ENCODE measurements around the gene ATG4B.
A peak's percentile ranks its signal among the peaks of the same experiment; 100 is the strongest.

Gene ATG4B

DNA sequence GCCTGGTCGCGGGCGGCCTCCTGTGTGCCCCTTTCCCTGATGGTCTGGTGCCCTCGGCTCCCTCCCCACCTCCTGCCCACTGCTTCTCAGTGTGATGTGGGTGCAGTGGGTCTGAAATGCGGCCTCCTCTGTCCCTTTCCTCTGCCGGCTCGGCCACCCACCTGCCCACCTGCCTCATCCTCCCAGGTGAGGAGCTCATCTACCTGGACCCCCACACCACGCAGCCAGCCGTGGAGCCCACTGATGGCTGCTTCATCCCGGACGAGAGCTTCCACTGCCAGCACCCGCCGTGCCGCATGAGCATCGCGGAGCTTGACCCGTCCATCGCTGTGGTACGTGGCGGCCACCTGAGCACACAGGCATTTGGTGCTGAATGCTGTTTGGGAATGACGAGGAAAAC, 30.9 kb downstream of the ATG4B start:
- no peak for DNase-seq

GRCh38 chr2:241668839-241669238, 31.3 kb downstream of the ATG4B start:
- no peak for DNase-seq

GRCh38 chr2:241670333-241671110, 33.0 kb downstream of the ATG4B start:
- DNase-seq: no peak

DNA sequence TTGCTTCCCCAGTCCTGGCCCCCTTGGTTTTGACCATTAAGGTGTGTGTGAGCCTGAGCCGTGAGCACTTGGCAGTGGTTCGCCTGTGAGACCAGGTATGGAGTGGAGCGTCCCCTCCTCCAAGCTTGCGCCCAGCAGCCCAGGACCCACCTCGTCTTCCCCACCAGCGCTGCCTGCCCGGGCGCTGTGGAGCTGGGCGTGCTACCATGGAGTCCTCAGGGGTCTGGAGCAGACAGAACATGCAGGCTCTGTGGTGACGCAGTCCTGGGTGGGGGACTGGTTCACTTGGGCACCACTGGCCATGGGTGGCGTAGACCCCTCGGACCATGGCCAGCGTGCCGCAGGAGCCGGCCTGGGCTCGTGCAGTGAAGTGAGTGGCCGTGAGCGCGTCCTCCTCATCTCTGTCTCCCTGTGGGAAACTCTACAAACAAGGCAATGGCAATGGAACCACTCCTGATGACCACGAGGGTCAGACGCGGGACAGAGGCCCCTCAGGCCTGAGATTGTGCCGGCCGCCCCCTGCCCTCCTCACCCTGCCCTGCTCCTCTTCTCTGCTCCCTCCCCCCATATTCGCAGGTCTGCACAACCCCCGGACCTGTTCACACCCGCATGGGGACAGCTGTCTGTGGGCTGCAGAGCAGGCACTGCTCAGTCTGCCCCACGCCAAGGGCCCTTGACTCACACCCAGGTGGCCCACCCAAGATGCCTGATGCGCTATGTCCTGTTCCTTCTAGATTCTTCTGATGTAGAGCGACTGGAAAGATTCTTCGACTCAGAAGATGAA, 34.2 kb downstream of the ATG4B start:
- DNase-seq: no peak

DNA sequence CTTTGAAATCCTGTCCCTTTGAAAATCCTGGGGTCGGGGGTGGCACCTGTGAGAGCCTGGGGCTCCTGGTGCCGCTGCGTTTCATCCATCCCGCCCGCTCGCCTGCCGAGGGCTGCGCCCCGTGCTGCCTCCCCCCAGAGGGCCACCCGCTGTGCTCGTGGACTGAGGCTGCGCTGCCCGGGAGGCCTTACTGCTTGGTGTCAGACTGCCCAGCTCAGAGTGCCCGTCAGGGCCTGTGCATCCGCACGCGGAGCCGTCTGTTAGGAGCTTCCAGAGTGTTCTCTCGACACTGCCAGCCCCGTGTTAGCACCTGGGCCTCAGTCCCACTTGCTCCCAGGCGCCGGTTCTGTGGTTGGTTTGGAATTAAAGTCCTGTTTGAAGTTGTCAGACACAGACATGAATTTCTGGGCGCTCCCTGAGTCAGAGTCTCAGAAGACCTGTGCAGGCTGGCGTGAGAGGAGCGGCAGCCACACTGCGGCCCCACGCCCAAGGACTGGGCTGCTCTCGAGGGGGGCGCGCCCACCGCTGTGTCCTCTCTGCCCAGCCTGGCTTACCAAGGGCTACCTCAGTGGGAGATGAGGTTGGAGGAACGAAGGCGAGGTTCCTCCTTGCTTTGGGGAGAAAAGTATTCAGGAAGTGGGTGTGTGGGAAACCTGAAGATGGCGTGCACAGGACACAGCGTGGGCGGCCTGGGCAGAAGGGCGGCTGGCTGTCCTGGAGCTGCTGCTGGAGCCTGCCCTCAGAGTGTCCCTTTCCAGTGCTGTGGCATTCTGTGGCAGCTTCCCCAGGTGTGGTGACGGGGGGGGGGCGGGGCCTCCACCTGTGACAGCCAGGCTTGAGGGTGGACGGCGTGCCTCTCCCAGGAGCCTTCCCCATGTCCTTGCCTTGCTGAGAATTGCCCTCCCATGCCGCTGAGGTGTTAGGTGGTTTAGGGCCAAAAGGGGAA, 35.0 kb downstream of the ATG4B start:
- no peak for DNase-seq

- DNase-seq: no peak
These were observed 35.7 kb downstream of the ATG4B start for GRCh38 chr2:241673189-241673663.

DNA sequence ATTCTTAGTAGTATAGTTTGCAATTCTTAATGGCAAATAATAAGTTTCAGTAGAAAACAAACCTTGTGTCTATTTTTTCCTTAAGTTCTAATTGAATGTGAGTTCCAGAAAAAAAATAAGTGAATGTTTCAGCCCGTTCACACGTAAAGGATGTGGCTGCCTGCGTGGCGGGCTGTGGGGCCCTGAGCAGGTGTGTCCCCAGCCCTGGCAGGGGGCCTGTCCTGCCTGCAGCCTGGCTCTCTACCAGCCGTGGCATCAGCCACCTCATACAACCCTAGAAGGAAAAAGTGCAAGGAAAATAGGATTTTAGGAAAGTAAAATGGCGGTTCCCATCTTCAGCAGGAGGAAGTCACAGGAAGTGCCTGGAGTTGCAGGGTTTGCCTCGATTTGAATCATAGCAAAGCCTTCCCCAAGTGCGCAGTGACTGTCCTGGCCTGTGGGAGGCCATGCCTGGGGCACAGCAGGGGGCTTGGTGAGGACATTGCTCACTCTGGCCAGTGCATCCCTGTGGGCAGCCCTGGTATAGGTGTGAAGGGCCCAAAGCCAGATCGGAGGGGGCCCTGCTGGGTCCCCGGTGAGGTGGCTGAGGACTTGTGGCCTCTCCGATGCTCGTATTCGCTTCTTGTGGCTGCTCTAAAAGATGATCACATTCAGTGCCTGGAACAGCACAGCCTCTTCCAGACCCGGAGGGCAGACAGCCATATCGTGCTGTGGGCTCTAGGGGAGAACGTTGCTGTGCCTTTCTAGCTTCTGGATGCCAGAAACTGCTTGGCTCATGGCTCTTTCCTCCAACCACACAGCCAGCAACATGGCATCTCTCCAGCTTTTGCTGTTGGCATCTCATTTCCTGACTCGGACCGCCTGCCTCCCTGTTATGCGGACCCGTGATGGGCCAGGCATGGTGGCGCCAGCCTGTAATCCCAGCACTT, 36.6 kb downstream of the ATG4B start:
- no peak for DNase-seq

- DNase-seq: no peak
These were observed 38.4 kb downstream of the ATG4B start for GRCh38 chr2:241675885-241676284.

- DNase-seq: no peak
These were observed 39.2 kb downstream of the ATG4B start for GRCh38 chr2:241676665-241677064.

DNA sequence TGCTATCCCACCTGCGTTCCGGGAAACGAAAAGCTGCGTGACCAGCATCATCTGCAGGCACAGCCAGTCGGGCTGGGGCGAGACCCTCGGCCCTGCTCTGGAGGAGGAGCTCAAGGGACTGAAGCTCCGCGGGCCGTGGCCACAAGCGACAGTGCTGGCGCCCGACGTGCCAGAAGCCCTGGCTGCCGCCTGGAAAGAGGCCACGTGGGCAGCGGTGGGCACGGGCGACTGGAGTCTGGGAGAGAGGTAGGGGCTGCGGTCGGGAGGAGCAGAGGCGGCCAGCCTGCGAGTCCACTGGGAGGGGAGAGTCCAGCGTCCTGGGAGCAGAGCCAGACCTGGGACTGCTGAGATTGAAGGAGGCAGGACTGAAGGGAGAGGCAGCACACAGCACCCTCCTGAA, 39.9 kb downstream of the ATG4B start:
- DNase-seq: no peak

DNA sequence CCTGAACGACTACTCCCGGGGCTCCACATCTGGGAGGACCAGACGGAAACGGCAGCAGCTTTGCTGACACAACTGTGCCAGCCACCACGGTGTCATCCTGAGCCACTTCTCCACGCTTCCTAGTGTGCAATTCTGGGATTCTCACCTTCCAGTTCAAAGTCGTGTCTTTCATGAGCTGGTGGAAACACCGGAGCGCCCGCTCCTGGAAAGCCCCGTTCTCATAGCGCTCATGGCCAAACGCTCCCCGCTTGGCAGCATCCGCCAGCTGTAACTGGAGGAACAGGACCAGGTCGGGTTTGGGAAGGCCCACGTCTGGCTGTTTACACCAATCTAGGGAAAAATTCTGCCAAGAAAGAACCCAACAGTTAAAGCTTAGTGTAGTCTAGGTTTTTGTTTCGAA, 40.8 kb downstream of the ATG4B start:
- no peak for DNase-seq

- DNase-seq: no peak
These were observed 41.5 kb downstream of the ATG4B start for GRCh38 chr2:241678784-241679540.

GRCh38 chr2:241680044-241680443, 42.6 kb downstream of the ATG4B start:
- DNase-seq: no peak

DNA sequence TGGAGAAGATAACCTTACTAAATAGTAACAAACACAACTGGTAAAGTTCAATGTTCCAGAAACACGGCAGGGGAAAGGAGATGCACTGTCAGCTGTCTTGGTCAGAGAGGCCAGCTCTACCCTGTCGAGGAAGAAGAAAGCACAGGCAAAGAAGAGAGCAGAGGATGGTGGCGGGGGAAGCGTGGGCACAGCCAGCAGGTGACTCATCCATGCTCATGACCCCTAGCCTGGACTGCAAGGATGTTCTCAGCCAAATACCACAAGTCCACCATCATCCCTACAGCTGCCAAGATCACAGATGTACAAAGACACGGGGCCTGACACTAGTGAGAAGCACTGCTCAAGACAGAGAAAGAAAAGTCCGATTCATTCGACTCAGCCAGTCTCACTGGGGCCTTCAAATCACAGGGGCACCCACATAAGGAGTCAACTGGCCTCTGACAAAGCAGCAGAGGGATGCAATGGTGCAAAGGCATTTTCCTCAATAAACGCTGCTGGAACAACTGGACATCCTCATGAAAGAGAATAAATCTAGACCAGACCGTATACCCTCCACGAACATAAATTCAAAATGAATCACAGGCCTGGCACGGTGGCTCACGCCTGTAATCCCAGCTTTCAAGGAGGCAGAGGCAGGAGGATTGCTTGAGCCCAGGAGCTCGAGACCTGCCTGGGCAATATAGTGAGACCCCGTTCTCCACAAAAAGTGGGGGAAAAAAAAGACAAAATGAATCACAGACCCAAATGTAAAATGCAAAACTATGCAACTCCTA, 43.5 kb downstream of the ATG4B start:
- DNase-seq: no peak

DNA sequence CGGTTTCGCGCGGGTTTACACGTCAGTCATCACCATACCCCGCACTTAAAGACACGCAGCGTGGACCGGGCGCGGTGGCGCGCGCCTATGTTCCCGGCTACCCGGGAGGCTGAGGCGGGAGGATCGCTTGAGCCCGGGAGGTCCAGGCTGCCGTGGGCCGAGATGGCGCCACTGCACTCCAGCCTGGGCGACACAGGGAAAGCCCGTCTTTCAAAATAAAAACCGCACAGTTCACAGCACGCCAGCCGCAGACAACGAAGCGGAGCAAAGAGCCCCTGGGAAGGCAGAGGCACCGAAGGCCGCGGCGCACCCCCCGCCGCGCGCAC, 48.8 kb downstream of the ATG4B start:
- DNase-seq: peak; percentile 11

DNA sequence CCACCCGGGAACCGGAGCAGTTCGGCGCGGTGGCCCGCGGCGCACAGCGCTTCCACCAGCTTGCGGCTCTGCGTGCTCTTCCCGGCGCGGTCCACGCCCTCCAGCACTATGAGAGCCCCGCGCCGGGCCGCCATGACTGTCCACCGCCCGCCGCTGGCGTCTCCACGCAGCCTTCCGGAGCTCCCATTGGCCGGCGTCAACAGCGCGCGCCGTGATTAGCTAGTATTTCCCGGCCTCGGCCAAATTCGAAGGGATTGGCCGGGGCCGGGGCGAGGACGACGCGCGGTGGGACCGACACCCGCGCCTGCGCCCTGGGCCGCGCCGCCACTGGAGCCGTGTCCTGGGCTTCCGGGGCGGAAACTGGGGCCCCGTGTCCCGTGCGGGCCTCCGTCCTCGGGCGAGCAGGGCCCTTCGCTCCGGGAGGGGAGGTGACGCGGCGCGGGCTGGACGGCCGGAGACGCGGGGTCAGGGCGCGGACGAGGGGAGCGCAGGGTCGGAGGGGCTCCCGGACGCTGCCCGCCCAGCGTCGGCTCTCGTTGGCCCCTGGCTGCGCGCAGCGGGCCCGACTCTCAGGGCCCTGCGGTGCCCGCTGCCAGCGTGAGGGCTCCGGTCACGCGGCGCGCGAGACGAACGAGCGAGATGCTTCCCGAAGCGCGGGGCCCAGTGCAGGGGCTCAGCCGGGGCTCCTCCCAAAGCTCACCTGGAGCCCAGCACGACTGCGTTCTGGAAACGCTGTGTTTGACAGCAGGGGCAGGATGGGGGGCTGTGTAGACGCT, 49.3 kb downstream of the ATG4B start, which contains the start of gene DTYMK:
TSS of gene DTYMK (minus strand) at position 166 of the 776 bp plus-strand sequence. CDS start at position 134, 32 bp downstream.
- peak; percentile 94 for DNase-seq

- DNase-seq: no peak
These were observed 51.8 kb downstream of the ATG4B start for GRCh38 chr2:241689306-241689705.

- DNase-seq: no peak
These were observed 52.8 kb downstream of the ATG4B start for GRCh38 chr2:241690202-241690717.

DNA sequence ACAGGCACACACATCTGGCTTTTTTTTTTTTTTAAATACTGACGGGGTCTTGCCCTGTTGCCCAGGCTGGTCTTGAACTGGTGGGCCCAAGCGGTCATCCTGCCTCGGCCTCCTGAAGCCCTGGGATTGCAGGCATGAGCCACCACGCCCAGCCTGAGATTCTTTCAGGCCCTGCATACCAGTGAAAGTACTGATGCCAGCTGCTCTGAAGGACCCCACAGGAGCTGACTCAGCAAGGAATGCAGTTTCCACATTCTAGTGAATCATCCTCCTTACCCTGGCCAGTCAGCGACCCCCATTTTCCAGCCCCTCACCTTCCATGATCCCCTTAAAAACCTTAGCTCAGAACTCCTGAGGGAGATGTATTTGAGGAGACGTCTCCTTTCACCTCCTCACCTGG, 55.0 kb downstream of the ATG4B start:
- DNase-seq: no peak
